SW480 (cell line): Measurements from ENCODE around the gene MLXIP.
A peak's percentile ranks its signal among the peaks of the same experiment; 100 is the strongest.

ENCODE experiments used
- DNase-seq: peaks from one replicate; pipeline ENCODE4 v3.0.0-alpha.2; 2016; ENCODE audit warnings: low spot score

MLXIP gene

GRCh38 chr12:122126713-122127597, 48.4 kb downstream of the MLXIP start:
- no peak for DNase-seq

GRCh38 chr12:122127839-122128238, 49.3 kb downstream of the MLXIP start:
- no peak for DNase-seq

- DNase-seq, result no peak
Measured at GRCh38 chr12:122128481-122128880, 49.9 kb downstream of the MLXIP start.

- DNase-seq, result no peak
Measured at GRCh38 chr12:122129131-122129530, 50.6 kb downstream of the MLXIP start.

- DNase-seq, result peak; percentile 23
Measured at GRCh38 chr12:122130150-122130549, 51.6 kb downstream of the MLXIP start.

- DNase-seq, result no peak
Measured at GRCh38 chr12:122133192-122133950, 54.8 kb downstream of the MLXIP start.

- DNase-seq, result no peak
Measured at GRCh38 chr12:122135437-122136031, 57.0 kb downstream of the MLXIP start.

- no peak for DNase-seq
Measured at GRCh38 chr12:122137229-122137628, 58.7 kb downstream of the MLXIP start.

- peak; percentile 22 for DNase-seq
Measured at GRCh38 chr12:122137681-122138080, 59.1 kb downstream of the MLXIP start.

GRCh38 chr12:122138181-122138580, 59.6 kb downstream of the MLXIP start:
- no peak for DNase-seq

GRCh38 chr12:122138616-122139015, 60.1 kb downstream of the MLXIP start:
- DNase-seq, result no peak

GRCh38 chr12:122139266-122139665, 60.7 kb downstream of the MLXIP start:
- DNase-seq, result no peak

GRCh38 chr12:122139941-122140340, 61.4 kb downstream of the MLXIP start:
- no peak for DNase-seq

- DNase-seq, result no peak
Measured at GRCh38 chr12:122140467-122141257, 62.1 kb downstream of the MLXIP start.

GRCh38 chr12:122141911-122142725, 63.6 kb downstream of the MLXIP start:
- DNase-seq, result no peak

- DNase-seq, result no peak
Measured at GRCh38 chr12:122142857-122143256, 64.3 kb downstream of the MLXIP start.

- no peak for DNase-seq
Measured at GRCh38 chr12:122144885-122145284, 66.3 kb downstream of the MLXIP start.

GRCh38 chr12:122145505-122146330, 67.2 kb downstream of the MLXIP start:
- DNase-seq, result no peak

GRCh38 chr12:122147514-122148290, 69.1 kb downstream of the MLXIP start:
- no peak for DNase-seq
